Stimulated activated CD4-positive, alpha-beta T cell treated with anti-CD3 and anti-CD28 coated beads, Interleukin-4, amount 100 ng/mL, for 24 hours (primary cell): Measurements from ENCODE around the gene KLRK1.
"Not testable (repeated sequence)": the region's sequence is repeated elsewhere in the genome, so short reads cannot be mapped to it uniquely, and the experiment has no call there.

Experiments used
- DNase-seq: peaks from one replicate; pipeline ENCODE4 v3.0.0-alpha.2; 2020

The KLRK1 gene

DNA sequence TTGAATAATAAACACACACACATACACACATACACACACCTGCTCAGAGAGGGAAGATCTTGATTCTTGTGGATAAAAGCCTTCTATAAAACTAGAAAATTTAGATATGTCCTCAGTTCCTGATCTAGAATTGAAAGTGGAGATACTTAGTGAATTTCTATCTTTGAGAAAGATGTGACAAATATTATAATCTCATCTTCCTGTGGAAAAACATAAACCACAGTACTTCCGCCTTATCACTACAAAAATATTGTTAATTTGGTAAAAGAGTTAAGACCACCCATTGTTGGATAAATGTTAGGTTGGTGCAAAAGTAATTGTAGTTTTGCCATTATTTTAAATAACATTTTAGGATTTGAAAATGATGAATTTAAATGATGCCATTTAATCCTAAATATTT is at the start of gene KLRK1:
KLRK1 (minus strand) TSS at position 138 of the 400 bp plus-strand sequence. CDS start 1,231 bp downstream, outside the sequence.
- DNase-seq, result no peak

DNA sequence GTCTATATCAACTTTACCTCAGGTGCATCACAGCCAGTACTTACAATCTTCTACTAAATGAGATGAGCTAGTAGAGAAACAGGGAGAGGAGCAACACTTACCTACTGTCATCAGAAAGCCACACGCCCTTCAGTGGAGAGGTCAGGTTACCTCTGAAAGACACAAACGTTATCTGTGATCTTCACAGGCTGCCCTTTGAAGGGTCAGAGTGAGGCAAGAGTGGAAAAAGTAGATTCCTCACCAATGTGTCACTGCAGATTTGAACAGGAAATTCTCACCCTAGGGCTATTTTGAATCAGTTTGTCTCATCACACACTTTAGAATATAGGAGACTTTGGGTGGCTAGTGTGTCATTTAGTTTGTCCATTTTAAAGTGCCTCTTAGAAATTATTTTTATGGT is 47.8 kb upstream of the KLRK1 start:
- not testable (repeated sequence) for DNase-seq

DNA sequence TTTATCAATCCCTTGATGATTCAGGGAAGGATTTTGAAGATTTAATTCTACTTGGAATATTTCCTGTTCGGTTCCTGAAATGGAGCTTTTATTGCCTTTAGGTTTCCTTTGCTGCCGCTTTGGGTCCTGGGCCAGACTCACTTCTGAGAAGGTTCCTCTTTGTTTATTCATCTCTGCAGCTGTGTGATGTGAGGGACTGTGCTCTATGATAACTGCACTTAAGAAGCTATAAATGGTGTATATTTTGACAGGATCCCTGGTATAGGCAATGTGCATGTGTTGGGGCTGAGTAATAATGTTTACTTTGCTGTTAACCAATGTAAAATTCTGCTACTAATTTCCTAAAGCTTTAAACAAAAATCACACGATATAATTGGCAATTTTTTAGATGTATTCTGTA is 46.0 kb upstream of the KLRK1 start, which contains the start of gene KLRC2:
KLRC2 (minus strand) TSS at position 195 of the 400 bp plus-strand sequence; CDS start at position 171, 24 bp downstream.
- not testable (repeated sequence) for DNase-seq

DNA sequence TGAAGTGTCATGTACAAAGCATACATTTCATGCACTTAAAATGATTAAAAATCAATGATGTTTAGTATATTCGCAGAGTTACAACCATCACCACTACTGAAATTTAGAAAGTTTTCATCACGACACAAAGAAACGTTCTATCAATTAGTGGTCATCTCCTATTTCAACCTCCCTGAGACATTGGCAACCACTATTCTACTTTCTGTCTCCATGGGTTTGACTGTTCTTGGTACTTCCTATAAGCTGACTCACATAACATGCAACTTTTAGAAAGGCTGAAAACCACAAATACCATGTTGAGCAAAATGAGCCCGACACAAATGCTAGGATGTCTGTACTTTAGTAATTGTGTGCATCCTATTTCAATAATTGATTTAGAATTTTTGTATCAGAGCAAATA is 40.8 kb upstream of the KLRK1 start:
- DNase-seq, result not testable (repeated sequence)

DNA sequence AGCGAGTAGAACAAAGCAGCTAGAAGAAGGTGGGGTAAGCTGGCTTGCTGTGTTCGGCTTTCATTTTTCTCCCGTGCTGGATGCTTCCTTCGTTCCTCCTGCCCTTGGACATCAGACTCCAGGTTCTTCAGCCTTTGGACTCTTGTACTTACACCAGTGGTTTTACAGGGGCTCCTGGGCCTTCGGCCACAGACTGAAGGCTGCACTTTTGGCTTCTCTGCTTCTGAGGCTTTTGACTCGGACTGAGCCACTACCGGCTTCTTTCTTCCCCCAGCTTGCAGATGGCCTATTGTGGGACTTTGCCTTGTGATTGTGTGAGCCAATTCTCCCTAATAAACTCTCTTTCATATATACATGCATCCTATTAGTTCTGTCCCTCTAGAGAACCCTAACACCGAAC is 36.1 kb upstream of the KLRK1 start:
- DNase-seq, result not testable (repeated sequence)

DNA sequence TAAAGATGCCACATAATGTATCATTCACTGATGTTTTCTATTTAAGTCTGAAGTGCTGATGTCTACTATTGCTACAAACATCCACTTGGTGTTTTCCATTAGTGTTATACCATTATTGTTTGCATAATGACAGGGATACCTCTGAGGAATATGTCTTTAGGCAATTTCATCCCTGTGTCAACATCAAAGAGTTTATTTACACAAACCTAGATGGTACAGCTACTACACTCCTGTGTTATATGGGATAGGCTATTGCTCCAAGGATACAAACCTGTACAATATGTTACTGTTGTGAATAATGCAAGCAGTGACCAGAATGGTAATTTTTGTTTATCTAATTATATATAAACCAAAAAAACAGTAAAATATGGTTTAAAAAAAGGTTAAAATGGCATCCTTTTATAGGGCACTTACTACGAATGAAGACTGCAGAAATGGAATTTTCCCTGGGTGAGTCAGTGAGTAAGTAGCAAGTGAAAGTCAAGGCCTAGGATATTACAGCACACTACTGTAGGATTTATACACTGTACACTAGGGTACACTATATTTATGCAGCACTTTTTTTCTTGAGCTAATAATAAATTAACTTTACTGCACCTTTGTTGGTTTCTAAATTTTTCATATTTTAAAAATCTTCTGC is 34.5 kb upstream of the KLRK1 start:
- DNase-seq, result not testable (repeated sequence)

DNA sequence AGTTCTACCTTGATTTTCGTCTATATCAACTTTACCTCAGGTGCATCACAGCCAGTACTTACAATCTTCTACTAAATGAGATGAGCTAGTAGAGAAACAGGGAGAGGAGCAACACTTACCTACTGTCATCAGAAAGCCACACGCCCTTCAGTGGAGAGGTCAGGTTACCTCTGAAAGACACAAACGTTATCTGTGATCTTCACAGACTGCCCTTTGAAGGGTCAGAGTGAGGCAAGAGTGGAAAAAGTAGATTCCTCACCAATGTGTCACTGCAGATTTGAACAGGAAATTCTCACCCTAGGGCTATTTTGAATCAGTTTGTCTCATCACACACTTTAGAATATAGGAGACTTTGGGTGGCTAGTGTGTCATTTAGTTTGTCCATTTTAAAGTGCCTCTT is 32.3 kb upstream of the KLRK1 start:
- DNase-seq, result not testable (repeated sequence)

DNA sequence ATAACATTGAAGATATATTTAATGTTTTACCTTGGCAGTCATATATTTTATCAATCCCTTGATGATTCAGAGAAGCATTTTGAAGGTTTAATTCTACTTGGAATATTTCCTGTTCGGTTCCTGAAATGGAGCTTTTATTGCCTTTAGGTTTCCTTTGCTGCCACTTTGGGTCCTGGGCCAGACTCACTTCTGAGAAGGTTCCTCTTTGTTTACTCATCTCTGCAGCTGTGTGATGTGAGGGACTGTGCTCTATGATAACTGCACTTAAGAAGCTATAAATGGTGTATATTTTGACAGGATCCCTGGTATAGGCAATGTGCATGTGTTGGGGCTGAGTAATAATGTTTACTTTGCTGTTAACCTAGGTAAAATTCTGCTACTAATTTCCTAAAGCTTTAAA is 30.5 kb upstream of the KLRK1 start, which contains the start of gene KLRC3:
KLRC3 (minus strand) TSS at position 262 of the 400 bp plus-strand sequence; CDS start at position 217, 45 bp downstream.
- DNase-seq, result not testable (repeated sequence)

DNA sequence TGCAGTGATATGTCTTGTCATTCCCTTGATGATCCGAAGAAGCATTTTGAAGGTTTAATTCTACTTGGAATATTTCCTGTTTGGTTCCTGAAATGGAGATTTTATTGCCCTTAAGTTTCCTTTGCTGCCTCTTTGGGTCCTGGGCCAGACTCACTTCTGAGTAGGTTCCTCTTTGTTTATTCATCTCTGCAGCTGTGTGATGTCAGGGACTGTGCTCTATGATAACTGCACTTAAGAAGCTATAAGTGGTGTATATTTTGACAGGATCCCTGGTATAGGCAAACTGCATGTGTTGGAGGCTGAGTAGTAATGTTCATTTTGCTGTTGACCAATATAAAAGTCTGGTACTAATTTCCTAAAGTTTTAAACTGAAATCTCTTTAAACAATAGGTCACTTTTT is 19.6 kb upstream of the KLRK1 start, which contains the start of gene KLRC4:
KLRC4 (minus strand) TSS at position 366 of the 400 bp plus-strand sequence; CDS start at position 184, 182 bp downstream.
- no peak for DNase-seq

DNA sequence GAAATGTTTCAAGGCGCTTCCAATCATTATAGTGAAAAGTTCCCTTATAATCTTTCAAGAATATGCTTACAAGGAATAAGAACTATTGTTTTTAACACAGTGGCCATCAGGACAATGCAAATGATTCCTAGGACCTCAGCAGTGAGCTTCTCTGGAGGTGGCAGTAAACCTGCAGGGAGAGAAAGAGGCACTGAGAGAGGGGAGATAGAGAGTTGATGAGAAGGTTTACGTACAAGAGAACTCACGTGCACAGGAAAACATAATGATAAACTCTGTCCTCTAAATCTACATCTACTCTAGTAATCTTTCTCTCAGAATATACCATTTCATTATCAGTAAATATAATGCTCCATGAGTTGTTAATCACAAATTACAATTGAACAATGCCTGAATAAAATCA is 19.0 kb upstream of the KLRK1 start:
- DNase-seq, result no peak

DNA sequence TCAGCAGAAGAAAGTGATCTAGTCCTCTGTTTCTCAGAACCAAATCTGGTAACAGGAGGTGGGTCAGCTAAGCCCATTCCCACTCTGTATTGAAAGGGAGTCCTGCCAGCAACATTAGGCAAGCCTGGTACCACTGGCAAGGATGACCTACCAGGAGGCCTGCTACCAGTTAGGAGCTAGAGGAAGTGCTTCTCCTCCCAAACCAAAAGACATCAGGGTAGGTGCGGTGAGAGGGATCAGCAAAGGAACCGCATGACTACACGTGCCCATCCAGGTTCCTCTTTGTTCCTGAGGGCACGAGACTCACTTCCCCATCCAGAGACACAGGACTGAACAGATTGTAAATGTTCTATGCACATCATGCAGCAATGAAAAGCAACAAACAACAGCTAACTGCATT is 16.9 kb upstream of the KLRK1 start:
- no peak for DNase-seq

DNA sequence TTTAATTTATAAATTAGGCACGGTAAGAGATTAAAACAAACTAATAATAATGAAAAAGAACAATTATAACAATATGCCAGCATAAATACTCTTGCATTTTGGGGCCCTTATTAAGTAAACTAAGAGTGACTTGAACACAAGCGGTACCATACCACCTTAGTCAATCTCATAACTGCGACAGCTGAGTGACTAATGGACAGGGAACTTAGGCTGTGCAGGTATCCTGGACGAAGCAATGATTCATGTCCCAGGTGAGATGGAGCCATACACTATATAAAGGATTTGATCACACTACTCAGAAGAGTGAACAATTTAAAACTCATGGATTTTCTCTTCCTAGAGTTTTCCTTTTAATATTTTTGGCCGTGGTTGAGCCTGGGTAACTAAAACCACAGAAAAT is 15.5 kb upstream of the KLRK1 start:
- DNase-seq, result no peak

DNA sequence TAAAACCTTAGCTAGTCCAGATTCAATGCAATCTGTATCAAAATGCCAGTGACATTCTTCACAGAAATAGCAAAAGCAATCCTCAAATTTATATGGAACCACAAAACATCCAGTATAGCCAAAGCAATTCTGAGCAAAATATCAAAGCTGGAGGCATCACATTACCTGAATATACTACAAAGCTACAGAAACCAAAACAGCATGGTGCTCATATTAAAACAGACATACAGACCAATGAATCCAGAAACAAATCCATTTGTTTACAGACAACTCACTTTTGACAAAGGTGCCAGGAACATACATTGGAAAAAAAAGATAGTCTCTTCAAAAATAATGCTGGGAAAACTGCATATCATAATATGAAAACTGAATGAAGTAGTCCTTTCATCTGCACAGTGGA is 15.0 kb upstream of the KLRK1 start:
- no peak for DNase-seq

DNA sequence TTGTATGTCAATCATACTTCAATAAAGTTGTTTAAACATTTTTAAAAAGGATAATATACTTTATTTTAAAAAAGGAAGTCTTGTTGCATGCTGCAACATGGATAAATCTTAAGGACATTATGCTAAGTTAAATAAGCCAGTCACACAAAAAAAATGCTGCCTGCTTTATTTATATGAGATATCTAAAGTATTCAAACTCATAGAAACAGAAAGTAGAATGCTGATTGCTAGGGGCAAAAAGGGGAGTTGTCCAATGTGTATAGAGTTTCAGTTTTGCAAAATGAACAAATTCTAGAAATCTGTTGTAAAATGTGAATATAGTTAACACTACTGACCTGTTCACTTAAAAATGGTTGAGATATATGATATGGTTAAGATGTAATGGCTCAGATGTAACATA is 11.0 kb upstream of the KLRK1 start:
- DNase-seq, result no peak

DNA sequence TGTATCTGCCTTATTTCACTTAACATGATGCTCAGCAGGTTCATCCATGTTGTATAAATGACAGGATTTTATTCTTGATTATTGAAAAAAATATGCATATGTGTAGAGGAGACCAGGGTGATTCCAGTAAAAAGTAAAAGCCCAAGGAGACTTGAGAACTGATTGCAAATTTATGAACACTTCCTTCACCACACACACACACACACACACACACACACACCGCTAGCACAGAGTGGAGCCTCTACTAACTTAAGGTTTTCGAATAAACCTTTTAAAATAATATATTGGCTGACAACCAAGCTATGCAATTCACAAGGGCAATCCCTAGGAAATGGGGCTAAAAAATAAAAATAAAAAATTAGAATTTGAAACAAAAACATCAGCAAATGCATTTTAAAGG is 8.3 kb upstream of the KLRK1 start:
- DNase-seq, result no peak

DNA sequence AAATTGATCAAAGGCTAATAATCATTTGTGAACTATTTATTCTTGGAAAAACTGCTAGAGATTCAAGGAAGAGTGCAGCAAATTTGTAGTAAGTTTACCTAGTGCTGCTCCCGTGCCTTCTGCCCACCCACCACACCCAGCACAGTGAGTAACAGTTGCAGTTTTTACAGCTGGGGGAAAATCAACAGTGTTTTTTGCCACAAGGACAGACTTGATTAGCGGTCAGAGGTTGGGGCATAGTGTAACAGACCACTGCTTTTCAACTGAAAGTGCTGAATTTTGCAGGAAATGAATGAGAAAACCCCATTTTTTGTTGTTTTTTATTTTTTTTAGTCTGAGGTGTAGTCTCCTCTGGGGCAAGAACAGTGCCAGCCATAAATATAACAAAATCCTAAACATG is 7.5 kb upstream of the KLRK1 start:
- DNase-seq, result no peak

DNA sequence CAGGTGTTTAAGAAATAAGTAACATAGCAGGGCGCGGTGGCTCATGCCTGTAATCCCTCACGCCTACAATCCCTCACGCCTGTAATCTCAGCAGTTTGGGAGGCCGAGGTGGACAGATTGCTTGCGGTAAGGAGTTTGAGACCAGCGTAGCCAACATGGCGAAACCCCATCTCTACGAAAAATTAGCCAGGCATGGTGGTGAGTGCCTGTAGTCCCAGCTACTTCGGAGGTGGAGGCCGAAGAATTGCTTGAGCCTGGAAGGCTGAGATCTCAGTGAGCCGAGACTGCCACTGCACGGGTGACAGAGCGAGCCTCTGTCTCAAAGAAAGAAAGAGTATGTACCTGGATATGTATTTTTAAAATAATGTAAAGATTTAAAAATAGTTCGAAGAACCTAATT is 6.3 kb upstream of the KLRK1 start:
- not testable (repeated sequence) for DNase-seq

DNA sequence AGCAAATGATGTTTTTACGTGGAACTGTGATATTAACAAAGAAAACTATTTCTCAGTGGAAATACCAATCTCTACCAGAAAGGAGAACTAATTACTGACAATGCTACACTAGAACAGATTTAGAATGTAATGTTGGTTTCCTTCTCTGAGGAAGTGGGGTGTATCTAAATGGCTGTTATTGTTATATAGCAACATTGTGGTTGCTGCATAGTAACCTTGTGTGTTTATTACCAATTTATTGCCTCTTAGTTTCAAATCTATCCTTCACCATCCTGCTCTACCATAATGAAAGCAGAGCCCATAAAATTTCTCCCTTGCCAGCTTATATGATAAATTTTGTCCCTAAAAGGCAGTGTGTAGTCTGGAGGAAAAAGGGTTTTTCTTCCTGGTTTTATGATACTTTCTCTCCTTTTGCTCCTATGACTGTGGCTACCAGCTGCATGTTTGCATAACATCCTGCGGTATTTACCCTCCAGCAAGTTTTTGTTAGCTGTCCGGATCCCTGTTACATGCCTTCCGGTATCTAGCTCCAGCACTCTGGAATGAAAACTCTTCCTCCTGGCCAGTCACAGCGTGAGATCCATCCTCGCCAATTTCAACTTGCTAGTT is 5.7 kb upstream of the KLRK1 start:
- no peak for DNase-seq

DNA sequence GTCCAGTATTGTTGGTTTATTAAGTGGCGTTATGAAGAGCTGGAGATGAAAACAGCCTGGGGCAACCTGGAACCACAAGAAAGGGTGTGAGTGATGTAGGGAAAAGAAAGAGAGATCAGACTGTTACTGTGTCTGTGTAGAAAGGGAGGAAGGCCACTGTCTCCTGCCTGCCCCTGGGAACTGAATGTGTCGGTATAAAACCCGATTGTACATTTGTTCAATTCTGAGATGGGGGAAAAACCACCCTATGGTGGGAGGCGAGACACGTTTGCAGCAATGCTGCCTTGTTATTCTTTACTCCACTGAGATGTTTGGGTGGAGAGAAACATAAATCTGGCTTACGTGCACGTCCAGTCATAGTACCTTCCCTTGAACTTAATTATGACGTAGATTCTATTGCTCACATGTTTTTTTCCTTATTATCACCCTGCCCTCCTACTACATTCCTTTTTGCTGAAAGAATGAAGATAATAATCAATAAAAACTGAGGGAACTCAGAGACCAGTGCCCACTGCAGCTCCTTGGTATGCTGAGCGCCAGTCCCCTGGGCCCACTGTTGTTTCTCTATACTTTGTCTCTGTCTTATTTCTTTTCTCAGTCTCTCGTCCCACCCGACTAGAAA is 4.8 kb upstream of the KLRK1 start:
- not testable (repeated sequence) for DNase-seq

DNA sequence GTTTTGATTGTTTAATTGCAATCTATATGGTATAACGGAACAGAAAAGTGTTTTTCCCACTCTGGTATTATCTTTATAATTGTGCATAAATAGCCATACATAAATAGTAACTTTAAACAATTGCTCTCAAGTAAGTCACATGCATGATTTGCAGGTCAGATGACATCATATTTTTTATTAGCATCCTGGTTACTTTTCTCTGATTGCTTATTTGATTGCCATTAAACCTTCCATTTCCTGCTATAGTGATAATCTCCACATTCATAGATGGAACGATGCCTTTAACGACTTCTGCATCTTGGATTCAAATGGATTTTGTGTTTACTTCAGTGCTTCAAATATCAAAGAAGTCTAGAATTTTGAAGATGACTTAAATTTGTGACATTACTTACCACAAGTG is 3.5 kb upstream of the KLRK1 start:
- DNase-seq, result no peak

DNA sequence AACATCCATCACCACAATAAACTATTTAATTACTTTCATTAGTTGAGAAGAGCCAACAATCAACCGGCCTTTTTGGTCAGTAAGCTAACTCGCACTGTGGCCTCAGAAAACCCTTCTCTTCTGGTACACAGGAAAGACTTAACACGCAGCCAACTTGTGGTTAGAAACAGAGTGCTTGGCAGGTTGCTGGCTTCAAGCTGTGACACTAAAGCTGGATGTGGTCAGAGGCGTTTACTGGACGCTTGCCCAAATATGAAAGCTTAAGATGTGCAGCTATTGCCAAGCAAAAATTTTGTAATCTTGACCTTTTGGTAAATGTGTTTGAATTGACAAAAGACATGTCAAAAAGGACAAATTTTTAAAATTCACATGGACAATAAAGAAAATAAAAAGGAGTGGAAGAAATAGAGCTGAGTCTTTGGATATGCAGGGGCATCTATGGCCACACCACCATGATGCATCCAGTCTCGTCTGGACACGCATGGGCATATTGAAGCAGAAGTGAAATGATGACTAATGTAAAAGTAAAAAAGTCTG is 2.6 kb upstream of the KLRK1 start:
- DNase-seq, result no peak

DNA sequence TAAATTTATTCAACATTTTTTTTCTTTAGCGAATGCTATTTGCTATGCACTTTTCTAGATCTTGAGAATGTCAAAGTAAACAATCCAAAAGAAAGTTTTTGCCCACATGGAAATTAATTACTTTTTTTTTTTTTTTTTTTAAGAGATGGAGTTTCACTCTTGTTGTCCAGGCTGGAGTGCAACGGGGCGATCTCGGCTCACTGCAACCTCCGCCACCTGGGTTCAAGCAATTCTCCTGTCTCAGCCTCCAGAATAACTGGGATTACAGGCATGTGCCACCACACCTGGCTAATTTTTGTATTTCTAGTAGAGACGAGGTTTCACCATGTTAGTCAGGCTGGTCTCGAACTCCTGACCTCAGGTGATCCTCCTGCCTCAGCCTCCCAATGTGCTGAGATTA is 1.1 kb upstream of the KLRK1 start:
- DNase-seq, result not testable (repeated sequence)

DNA sequence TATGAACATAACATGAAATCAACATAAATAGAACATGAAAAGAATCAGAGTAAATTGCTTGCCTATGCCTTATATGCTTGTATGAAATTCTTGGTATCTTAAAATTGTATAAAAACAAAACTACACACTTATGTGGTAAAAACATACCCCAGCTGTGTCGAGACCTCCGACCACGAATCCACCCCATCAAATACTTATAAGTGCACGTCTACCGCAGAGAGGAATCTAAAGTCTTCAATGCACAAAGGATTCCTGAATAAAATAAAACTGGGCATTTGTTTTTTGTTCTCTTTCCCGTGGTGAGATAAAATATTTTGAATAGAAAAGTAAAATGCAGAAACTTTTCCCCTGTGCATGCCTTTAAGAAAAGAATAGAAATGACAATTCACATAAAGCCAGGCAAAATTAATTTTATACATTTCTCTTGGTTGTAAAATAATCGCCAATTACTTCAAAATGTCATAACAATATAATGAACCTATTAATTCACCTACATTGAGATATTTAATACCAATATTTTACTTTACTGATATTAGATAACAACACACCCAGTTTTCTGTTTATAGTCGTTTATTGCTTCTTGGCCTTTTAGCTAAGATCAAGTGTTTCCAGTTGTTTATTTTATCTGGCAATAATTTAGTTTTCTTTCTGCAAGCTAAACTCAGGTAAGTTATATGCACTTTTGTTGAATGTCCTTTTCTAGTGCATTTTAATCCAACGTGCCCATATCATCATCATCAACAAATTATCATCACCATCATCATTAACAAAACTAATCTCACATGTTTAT is 1.0 kb downstream of the KLRK1 start:
- DNase-seq, result no peak
